Inferior parietal cortex (tissue), 1 donor: Measurements from ENCODE around the gene PLTP.
"Not testable (repeated sequence)": the region's sequence is repeated elsewhere in the genome, so short reads cannot be mapped to it uniquely, and the experiment has no call there.

Experiments used
- DNase-seq: peaks from one replicate; pipeline ENCODE4 v3.0.0-alpha.2; 2016; ENCODE audit errors: extremely low spot score

The PLTP gene

DNA sequence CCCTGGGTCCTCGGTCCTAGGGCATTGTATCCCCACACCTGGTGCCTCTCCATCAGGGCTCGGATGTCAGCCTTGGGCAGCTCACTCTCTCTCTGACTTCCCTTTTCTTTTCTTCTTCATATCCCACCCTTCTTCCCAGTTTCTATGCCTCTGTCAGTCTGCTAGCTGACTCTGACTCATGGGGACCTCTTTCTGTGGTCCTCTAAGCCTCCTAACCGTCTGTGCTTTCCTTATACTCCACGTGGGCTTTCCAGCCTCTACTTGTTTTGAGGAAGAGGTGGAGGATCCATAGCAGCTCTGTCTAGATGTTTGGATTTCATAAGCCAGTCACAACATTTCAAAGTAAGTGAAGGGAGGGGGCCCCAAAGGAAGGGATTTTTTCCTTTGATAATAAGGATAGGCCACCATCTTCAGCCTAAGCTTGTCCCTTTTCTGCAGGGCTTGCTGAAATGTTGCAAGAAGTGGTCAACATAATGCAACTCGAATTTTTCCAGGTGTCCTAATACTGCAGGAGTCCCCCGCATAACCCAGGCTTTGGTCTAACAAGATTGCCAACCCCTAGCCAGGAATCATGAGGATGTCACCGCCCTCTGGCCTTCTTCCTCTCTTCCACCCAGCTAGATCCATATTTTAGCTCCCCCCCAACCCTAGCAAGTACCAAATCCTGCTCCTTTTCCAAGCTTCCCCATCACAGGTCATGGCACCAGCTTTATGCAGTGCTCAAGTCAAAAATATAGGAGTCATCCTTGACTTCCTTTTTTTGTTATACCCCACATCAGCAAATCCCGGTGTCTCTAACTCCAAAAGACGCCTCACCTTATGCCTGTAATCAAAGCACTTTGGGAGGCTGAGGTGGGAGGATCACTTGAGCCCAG lies 8.7 kb upstream of the PLTP start:
- DNase-seq: no peak

DNA sequence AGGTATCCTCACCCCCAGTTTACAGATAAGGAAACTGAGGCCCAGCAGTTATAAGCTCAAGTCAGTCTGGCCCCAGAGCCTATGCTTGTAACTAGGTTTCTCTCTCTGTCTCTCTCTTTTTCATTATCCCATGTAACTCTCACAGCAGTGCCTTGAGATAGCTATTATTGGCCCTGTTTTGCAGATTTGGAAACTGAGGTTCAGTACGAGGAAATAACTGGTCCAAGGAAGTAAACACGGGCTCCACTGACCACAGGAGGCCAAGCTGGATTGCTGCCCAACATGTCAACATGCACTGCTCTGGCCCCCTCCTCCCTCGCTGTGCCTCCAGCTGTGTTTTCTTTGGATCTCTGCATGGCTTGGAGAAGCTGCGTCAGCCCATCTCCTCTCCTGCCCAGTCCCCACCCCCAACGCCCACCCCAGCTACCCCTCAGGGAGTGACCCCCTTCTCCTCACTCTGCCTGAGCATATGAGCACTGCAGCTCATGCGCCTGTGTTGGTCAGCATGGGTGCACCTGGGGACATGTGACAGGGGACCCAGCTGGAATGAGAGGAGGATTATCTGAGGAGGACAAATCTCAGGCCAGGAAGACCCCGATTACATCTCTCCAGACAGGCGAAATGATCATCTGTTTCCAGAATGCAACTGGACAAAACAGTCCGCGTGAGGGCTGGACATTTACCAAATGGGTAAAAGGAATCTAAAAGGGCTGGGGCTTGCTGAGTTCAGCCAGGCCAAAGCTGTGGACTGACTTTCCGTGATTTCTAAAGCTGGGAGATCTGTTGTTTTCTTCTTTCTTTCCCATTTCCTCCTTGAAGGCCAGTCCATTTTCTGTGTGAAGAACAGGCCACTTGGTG lies 7.8 kb upstream of the PLTP start:
- DNase-seq: no peak

DNA sequence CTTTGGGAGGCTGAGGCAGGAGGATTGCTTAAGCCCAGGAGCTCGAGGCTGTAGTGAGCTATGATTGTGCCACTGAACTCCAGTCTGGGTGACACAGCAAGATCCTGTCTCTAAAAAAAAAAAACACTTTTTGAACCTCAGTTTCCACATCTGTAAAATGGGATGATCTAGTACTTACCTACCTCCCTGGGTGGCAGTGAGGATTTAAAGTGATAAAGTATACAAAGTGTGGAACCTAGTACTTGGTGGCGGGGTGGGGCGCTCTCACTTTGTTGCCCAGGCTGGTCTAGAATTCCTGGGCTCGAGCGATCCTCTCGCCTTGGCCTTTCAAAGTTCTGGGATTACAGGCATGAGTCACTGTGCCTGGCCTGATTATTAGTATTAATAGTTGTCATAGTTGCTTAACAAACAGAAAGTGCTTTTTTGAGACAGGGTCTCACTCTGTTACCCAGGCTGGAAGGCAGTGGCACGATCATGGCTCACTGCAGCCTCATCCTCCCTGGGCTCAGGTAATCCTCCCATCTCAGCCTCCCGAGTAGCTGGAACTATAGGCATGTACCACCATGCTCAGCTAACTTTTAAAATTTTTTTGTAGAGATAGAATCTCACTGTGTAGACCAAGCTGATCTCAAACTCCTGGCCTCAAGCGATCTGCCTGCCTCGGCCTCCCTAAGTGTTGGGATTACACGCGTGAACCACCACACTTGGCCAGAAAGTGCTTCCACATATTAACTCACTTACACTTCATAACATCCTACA lies 7.0 kb upstream of the PLTP start:
- DNase-seq: no peak

DNA sequence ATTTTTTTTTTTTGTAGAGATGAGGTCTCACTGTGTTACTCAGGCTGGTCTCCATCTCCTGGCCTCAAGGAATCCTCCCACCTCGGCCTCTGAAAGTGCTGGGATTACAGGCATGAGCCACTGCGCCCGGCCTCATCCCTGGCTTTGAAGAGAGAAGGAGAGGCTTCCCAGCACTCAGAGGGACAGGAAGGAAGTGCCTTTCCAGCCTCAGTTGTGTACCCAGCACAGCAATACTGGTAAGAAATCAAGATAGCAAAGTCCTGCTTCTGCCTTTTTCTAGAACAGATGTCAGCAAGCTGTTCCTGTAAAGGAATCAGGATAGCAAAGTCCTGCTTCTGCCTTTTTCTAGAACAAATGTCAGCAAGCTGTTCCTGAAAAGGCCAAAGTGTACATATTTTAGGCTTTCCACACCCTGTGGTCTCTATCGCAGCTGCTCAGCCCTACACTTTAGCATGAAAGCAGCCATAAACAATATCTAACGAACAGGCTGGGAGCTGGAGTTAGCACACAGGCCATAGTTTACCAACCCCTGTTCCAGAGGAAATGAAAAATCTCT lies 6.3 kb upstream of the PLTP start:
- no peak for DNase-seq

DNA sequence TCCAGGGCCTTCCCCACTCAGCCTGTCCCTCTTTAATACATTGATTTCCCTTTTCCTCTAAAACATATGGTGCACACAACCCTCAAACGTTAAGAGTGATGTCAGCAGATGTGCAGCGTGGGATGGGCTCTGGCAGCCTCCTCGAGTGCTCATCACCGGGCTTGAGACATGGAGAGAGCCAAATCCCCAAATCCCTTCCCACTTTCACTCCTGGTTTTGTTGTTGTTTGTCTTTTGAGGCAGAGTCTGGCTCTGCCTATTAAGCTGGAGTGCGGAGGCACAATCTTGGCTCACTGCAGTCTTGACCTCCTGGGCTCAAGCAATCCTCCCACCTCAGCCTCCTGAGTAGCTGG lies 5.8 kb upstream of the PLTP start:
- DNase-seq: peak; percentile 51

DNA sequence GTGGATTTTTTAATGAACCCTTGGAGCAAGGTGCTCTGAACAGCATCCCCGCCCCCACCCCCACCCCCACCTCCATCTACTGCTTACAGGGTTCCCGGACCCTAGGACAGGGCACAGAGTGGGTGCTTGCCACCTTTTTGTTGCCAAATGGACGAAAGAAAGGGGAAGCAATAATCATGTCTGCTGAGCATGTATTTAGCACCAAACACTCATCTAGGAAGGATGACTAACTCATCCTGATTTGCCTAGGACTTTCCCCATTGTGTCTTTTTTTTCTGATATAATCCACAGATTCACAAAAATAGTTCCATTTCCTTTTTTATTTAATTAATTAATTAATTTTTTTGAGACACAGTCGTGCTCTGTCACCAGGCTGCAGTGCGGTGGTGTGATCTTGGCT lies 1.2 kb upstream of the PLTP start:
- DNase-seq: no peak

DNA sequence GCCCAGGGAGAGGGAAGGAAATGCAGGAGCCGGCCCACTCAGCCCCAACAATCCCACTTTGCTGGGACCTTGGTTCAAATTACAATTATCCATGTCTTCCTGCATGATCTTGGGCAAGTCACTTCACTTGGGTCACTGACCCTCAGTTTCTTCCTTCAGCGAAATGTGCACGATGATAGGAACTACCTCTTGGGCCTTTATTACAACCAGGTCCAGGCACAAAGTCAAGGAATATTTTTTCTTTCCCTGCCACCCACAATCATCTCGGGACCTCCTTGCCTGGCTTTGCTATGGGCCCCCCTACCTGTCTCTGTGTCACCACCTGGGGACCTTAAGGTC lies 358 bp upstream of the PLTP start:
- DNase-seq: no peak

DNA sequence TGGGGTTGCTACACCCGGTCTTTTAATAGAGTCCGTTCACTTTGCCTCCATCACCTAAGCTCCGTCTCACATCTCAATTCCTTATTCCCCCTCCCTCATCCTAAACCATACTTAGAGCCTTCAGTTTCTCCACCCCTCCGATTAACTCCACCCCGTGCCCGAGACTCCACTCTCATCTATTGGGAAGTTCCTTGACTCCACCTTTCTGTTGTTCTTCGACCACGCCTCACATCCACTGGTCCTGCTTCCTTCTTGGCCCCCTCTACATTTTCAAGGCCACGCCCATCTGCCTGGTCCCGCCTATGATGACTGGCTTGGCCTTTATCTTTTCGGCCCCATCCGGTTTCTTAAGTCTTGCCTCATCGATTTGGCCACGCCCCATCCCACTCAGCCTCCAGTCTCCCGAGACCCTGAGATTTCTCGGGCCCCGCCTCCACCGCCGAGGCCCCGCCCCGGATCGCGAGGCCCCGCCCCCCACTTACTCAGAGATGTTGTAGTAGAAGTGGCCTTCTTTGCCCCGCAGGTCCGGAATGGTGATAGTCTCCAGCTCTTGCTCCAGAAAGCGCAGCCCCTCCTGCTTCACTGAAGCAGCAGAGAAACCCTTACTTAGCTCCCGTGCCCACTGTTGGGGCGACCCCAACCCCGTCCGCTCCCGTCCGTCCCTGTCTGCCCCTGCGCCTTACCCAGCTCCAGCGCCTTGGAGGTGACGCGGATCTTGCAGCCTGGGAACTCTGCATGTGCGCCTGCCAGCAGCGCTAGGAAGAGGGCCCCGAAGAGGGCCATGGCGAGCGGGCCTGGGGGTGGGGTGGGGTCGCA lies 1.1 kb downstream of the PLTP start:
- peak; percentile 85 for DNase-seq

DNA sequence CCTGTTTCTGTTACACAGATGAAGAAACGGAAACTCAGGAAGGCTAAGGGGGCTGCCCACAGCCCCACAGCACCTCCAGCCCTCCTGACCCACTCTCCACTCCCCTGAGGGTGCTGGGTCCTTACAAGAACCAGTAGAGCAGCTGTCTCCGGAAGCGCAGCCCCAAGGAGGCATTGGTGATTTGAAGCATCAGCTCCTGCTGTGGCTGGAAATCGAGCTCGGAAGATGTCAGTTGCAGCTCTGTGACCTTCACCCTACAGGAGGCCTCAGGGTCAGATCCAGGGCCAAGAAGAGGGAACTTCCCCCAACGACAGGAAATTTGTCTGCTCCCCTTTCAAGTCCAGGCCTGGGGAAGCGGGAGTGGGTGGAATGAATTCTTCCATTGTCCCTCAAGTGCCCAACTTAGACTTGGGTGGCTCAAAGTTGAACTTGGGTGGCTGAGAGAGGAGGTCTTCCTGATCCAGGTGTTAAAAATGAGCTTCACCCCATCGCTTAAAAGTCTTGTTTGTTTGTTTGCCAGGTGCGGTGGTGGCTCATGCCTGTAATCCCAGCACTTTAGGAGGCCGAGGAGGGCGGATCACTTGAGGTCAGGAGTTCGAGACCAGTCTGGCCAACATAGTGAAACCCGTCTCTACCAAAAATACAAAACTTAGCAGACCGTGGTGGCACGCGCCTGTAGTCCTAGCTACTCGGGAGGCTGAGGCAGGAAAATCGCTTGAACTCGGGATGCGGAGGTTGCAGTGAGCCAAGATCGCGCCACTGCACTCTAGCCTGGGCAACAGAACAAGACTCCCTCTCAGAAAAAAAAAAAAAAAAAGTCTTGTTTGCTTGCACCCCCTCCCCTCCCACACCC lies 1.9 kb downstream of the PLTP start:
- DNase-seq: no peak

DNA sequence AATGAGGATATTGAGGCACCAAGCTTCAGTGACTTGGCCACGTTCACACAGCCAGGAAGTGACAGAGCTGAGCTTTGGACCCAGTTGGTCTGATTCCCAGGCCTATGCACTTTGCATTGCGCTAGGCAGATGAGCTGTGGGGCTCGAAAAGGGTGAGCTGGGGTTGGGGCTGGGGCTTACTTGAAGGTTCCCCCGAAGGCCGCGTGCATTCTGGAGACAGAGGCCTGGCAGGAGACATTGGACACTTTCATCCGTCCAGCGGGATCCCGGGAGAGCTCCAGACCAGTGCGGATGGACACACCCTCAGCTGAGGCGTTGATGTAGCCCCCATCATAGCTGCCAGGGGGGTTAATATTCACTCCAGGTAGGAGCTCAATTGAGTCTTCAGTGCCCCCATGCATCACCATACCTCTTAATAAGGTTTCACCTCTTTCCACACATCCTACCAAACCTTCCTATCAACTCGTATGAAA lies 2.6 kb downstream of the PLTP start:
- no peak for DNase-seq

DNA sequence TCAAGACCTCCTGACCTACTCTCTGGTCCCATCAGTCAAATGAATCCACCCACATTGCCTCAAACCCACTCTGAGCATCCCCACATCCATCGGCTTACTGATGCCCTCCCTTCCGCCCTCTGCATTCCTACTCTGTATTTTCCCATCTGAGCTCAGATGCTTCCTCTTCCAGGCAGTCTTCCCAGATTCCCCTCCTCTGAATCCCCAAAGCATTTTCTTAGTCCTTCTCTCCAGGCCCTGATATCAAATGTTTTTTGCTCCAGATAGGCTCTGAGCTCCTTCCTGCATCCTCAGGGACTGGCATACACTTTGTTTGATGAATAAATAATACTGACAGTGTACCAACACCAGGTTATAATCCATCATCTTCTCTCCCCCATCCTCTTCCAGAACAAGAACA lies 3.9 kb downstream of the PLTP start:
- no peak for DNase-seq

DNA sequence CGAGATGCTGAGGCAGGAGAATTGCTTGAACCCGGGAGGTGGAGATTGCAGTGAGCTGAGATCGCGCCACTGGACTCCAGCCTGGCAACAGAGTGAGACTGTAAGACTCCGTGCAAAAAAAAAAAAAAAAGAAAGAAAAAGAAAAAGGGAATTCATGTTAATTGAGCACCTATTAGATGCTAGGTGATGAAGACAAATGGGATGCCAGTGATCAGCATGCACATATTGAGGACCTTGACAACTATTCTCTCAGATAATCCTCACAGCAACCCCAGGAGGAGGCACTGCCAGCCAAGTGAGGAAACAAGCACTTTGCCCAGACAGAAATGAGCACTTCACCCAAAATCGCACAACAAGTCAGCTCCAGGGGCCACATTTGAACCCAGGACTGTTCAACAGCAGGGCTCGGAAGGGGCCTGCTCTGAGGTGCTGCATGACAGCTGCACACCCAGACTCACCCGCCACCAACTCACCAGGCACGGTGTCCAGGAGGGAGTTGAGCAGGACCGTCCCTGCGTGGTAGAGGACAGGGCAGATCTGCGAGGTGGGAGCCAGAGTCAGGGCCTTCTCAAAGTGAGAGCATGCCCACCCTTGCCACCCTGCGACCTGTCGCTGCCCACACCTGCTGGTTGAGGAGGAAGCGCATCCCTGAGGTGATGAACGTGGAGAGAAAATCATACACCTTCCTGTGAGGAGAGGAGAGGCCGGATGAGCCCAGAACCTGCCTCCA lies 4.6 kb downstream of the PLTP start:
- DNase-seq: no peak

DNA sequence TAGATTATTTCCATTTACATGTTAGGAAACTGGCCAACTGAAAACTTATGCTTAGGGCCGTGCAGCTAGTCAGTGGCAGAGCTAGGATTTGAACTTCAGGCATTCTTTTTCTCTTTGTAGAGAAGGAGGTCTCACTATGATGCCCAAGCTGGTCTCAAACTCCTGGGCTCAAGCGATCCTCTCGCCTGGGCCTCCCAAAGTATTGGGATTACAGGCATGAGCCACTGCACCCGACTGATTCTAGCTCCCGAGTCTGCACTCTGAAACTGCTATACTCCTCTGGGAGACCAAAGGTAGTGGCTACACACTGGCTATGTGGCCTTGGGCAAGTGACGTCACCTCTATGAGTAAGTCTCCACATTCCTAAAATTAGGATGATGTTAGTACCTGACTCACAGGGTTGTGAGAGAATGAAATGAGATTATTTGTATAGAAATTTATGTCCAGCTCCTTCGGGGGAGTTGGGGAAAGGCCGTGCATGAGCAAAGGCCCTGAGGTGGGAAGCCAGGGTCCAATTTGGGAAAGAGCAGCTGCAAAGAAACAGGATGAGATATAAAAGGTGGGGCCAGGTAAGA lies 6.4 kb downstream of the PLTP start:
- DNase-seq: no peak

DNA sequence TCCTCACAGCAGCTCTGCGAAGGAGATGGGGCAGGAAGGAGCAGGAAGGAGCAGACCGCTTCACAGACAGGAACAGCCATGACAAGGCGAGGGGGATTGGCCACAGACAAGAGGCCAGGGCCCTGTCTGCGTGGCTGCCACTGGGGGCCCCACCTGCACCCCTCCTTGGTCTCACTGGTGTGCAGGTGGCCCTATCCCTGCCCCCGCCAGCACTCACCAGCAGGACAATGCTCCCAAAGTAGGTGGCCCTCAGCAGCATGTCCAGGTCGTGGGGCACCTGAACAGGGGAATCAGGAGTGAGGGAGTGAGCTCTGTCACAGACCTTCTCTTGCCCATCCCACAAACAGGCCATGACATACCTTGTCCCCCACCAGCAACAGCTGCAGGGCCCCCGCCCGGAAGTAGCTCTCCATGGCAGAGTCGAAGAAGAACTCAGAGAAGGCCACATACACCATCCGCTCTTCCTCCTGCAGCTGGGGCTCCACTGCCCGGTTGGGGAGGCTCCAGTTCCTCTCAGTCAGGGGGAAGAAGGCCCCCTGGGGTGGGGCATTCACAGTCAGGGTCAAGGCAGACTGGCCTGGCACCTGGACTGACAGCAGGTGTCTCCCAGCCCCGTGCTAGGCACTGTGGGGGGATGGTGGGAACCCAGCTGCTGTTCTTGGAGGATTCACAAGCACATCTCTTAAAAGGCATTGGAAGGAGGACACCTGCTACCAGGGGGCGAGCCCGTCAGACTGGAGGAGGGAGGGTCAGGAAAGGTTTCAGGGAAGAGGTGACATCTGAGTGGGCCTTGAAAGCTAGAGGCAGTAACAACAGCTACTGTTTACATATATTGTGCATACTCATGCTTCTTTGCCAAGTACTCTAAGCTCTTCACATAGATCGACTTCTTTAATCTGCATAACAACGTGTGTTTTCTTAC lies 7.1 kb downstream of the PLTP start:
- no peak for DNase-seq

DNA sequence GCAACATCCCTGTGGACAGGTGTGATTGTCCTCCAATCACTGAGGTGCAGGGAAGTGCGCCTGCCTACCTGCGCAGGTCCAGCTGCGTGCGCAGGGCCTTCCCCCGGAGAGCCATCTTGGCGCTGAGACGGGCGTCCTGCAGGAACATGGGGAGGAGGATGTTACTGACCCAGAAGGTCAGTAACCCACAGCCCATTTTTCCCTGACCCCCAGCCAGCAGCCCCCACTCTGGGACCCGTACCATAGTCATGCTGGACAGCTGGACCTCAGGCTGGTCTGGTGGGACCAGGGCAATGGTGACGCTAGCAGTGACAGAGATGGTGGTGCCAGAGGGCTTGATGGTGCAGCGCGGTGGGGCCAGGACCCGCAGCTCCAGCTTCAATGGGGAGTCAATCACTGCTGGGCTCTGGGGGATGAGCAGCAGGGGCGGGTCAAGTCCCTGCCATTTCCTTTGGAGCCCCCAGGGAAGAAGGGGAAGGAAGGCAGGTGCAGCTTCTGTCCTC lies 9.7 kb downstream of the PLTP start:
- no peak for DNase-seq

DNA sequence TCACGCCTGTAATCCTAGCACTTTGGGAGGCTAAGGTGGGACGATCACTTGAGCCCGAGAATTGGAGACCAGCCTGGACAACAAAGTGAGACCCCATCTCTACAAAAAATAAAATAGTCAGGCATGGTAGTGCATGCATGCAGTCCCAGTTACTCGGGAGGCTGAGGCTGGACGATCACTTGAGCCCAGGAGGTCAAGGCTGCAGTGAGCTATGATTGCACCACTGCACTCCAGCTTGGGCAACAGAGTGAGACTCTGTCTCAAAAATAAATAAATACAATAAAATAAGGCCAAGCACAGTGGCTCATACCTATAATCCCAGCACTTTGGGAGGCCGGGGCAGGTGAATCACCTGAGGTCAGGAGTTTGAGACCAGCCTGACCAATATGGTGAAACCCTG lies 10.6 kb downstream of the PLTP start:
- not testable (repeated sequence) for DNase-seq

DNA sequence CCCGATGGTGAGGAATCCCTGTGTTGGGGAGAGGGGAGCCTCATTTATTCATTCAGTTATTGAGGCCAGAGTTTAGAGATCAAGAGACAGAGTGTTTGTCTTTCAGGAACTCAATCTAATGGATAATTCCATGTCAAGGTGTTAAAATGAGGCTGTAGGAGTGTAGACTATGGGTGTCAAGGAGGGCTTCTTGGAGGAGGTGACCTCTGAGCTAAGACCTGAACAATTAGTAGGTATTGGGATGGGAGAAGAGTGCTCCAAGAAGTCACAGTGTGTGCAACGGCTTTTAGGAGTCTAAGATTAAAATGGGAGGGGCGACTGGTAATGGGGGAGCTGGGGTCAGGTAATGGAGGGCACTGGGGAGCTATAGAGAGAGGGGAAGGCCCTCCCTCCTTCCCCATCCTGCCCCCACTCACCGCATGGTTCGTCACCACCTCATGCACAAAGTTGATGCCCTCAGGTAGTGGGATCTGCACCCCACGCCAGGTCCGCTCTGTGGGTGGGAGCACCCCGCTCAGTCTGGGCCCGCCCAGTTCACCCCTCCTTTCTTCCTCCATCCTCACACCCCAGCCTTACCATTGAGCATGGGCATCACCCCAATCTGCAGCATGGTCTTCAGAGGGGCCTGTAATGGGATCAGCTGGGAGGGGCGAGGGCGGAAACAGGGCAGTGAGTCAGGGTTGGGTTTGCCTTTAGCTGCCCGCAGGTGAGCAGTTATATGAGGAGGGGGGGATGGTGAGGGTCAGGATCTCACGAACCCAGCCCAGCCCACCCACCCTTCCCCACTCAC lies 12.7 kb downstream of the PLTP start:
- no peak for DNase-seq
